HEK293T (cell line): ENCODE results near the gene SMAD3.

Source experiments
- CTCF ChIA-PET: fragments of 350-600 bp; formaldehyde crosslinking; extraction: SDS; loops from one replicate; lab custom pipeline; 2021; ENCODE audit warnings: antibody characterized with exemption, inconsistent platforms; lab: Yijun Ruan, JAX
- POLR2A ChIA-PET: fragments of 350-600 bp; formaldehyde crosslinking; extraction: SDS; loops from one replicate; lab custom pipeline; 2020; ENCODE audit warnings: antibody characterized with exemption, inconsistent platforms; lab: Yijun Ruan, JAX
- DNase-seq: peaks from one replicate; pipeline ENCODE4 v3.0.0; 2012; ENCODE audit warnings: mixed read lengths; ENCODE audit errors: extremely low spot score
- ARNT ChIP-seq: fragments of 450-650 bp; IDR thresholded peaks from 2 replicates; pipeline ENCODE4 v1.6.1; 2017; ENCODE audit warnings: mild to moderate bottlenecking
- BHLHE40 ChIP-seq: fragments of 450-650 bp; IDR thresholded peaks from 2 replicates; pipeline ENCODE4 v1.6.1; 2016; ENCODE audit warnings: mild to moderate bottlenecking, moderate library complexity, borderline replicate concordance
- CTBP1 ChIP-seq: fragments of 450-650 bp; IDR thresholded peaks from 2 replicates; pipeline ENCODE4 v1.6.1; 2016; ENCODE audit warnings: borderline replicate concordance
- ELF4 ChIP-seq: fragments of 450-650 bp; IDR thresholded peaks from 2 replicates; pipeline ENCODE4 v1.6.1; 2017; ENCODE audit warnings: antibody characterized with exemption
- FOXA1 ChIP-seq: fragments of 450-650 bp; IDR thresholded peaks from 2 replicates; pipeline ENCODE4 v1.6.1; 2016; ENCODE audit warnings: mild to moderate bottlenecking
- FOXK2 ChIP-seq: fragments of 450-650 bp; IDR thresholded peaks from 2 replicates; pipeline ENCODE4 v1.6.1; 2016; ENCODE audit warnings: mild to moderate bottlenecking
- FOXM1 ChIP-seq: fragments of 450-650 bp; IDR thresholded peaks from 2 replicates; pipeline ENCODE4 v1.6.1; 2017; ENCODE audit warnings: mild to moderate bottlenecking, borderline replicate concordance
- HDGF ChIP-seq: fragments of 450-650 bp; IDR thresholded peaks from 2 replicates; pipeline ENCODE4 v1.6.1; 2017; ENCODE audit warnings: antibody characterized with exemption, borderline replicate concordance
- L3MBTL2 ChIP-seq: fragments of 450-650 bp; conservative IDR thresholded peaks from 2 replicates; pipeline ENCODE4 v1.6.1; 2016; ENCODE audit warnings: mild to moderate bottlenecking
- LEF1 ChIP-seq: fragments of 450-650 bp; IDR thresholded peaks from 2 replicates; pipeline ENCODE4 v1.6.1; 2017; ENCODE audit warnings: mild to moderate bottlenecking, borderline replicate concordance
- NFRKB ChIP-seq: fragments of 450-650 bp; IDR thresholded peaks from 2 replicates; pipeline ENCODE4 v1.6.1; 2016; ENCODE audit warnings: mild to moderate bottlenecking, moderate library complexity
- PKNOX1 ChIP-seq: fragments of 450-650 bp; IDR thresholded peaks from 2 replicates; pipeline ENCODE4 v1.6.1; 2016
- SP1 ChIP-seq: fragments of 450-650 bp; IDR thresholded peaks from 2 replicates; pipeline ENCODE4 v1.6.1; 2017
- SUZ12 ChIP-seq: fragments of 450-650 bp; IDR thresholded peaks from 2 replicates; pipeline ENCODE4 v1.6.1; 2016; ENCODE audit warnings: mild to moderate bottlenecking
- TARDBP ChIP-seq: fragments of 450-650 bp; IDR thresholded peaks from 2 replicates; pipeline ENCODE4 v1.6.1; 2016
- ZNF384 ChIP-seq: fragments of 450-650 bp; IDR thresholded peaks from 2 replicates; pipeline ENCODE4 v1.6.1; 2016

Gene SMAD3

GRCh38 chr15:67080900-67081431, 15.6 kb downstream of the SMAD3 start:
- ChIA-PET POLR2A (no interaction called here), CTCF (interaction anchor here (0.7 to 1.3 kb wide), 2 partner anchors 26 to 39 kb away, joined by 3 read pairs; no protein-coding TSS in a partner anchor)
- no peak for DNase-seq
- TF ChIP-seq ELF4 (no peak), L3MBTL2 (no peak), SP1 (no peak), TARDBP (no peak)

GRCh38 chr15:67082007-67082536, 16.7 kb downstream of the SMAD3 start:
- no peak for DNase-seq
- ChIA-PET POLR2A (no interaction called here), CTCF (interaction anchor here (0.6 kb wide), 1 partner anchor 1113 kb away, joined by 3 read pairs; no protein-coding TSS in a partner anchor)
- TF ChIP-seq ELF4 (no peak), HDGF (no peak), TARDBP (no peak), LEF1 (no peak), ZNF384 (no peak), NFRKB (no peak), FOXA1 (no peak), PKNOX1 (no peak), CTBP1 (no peak), SP1 (no peak), SUZ12 (no peak), FOXK2 (no peak), FOXM1 (no peak), L3MBTL2 (no peak), ARNT (no peak), BHLHE40 (no peak)

- POLR2A ChIA-PET: no interaction called here
- no peak for DNase-seq
These were observed 17.8 kb downstream of the SMAD3 start for GRCh38 chr15:67083135-67083762.

GRCh38 chr15:67084561-67084960, 19.2 kb downstream of the SMAD3 start:
- TF ChIP-seq HDGF: no peak
- TF ChIP-seq FOXM1: no peak
- no peak for TF ChIP-seq CTBP1
- no peak for TF ChIP-seq NFRKB
- TF ChIP-seq LEF1: no peak
- TF ChIP-seq ARNT: no peak
- TF ChIP-seq L3MBTL2: no peak
- TF ChIP-seq SUZ12: no peak
- no peak for TF ChIP-seq TARDBP
- no peak for TF ChIP-seq FOXA1
- TF ChIP-seq SP1: no peak
- no peak for TF ChIP-seq PKNOX1
- ChIA-PET CTCF (interaction anchor here (1.1 kb wide), 1 partner anchor 21 kb away, joined by 3 read pairs; no protein-coding TSS in a partner anchor), POLR2A (no interaction called here)
- DNase-seq: no peak

More at GRCh38 chr15:67083135-67083762, 17.8 kb downstream of the SMAD3 start:
- TF ChIP-seq SP1 (no peak), L3MBTL2 (no peak), CTBP1 (no peak)
- CTCF ChIA-PET: interaction anchor here (0.5 kb wide), 1 partner anchor 369 kb away, joined by 3 read pairs; no protein-coding TSS in a partner anchor

- CTCF ChIA-PET: no interaction called here
- POLR2A ChIA-PET: no interaction called here
- TF ChIP-seq BHLHE40 (no peak), SUZ12 (no peak), ARNT (no peak), HDGF (no peak), FOXM1 (no peak), NFRKB (no peak), SP1 (no peak), ELF4 (no peak), FOXK2 (no peak), FOXA1 (no peak), LEF1 (no peak), CTBP1 (no peak), L3MBTL2 (no peak), TARDBP (no peak), ZNF384 (no peak), PKNOX1 (no peak)
- DNase-seq: no peak
These were observed 19.9 kb downstream of the SMAD3 start for GRCh38 chr15:67085237-67085817.
